ENCODE results near the gene AKR1C2.
"Not testable (repeated sequence)": the region's sequence is repeated elsewhere in the genome, so short reads cannot be mapped to it uniquely, and the experiment has no call there.

The AKR1C2 gene

GRCh38 chr10:4984971-4985594 lies 18.6 kb downstream of the AKR1C2 start:
- no peak for DNase-seq

DNA sequence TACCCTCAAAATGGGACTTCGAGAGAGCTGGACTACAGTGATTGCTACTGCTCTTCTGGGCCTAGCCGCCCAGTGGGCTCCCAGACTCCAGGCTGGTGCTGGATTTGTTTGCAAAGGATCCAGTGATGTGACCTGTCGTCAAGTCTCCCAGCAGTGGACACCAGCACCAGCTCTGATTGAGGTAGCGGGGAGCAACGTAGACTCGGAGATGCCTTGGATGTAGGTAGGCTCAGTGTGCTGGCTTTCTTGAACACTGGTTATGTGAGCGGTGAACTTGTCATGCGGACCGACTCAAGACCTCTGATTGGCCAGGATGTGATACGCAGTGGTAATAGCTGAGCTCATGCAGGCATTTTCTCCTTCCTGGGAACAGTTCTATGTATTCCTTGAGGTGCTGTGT lies 19.4 kb downstream of the AKR1C2 start:
- no peak for DNase-seq

- DNase-seq, result no peak
Observed at GRCh38 chr10:4983615-4984216, 19.9 kb downstream of the AKR1C2 start.

DNA sequence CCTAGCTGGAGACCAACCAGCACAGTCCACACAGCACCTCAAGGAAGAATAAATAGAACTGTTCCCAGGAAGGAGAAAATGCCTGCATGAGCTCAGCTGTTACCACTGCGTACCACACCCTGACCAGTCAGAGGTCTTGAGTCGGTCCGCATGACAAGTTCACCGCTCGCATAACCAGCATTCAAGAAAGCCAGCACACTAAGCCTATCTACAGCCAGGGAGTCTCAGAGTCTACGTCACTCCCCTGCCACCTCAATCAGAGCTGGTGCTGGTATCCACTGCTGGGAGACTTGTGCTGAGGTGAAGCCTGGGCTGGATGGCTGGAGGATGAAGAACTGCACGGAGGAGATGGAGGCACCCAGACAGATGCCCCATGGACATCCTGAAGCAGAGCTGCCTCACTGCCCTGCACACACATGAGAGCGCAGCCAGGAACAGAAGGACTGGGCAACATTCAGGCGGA lies 20.9 kb downstream of the AKR1C2 start:
- no peak for DNase-seq

DNA sequence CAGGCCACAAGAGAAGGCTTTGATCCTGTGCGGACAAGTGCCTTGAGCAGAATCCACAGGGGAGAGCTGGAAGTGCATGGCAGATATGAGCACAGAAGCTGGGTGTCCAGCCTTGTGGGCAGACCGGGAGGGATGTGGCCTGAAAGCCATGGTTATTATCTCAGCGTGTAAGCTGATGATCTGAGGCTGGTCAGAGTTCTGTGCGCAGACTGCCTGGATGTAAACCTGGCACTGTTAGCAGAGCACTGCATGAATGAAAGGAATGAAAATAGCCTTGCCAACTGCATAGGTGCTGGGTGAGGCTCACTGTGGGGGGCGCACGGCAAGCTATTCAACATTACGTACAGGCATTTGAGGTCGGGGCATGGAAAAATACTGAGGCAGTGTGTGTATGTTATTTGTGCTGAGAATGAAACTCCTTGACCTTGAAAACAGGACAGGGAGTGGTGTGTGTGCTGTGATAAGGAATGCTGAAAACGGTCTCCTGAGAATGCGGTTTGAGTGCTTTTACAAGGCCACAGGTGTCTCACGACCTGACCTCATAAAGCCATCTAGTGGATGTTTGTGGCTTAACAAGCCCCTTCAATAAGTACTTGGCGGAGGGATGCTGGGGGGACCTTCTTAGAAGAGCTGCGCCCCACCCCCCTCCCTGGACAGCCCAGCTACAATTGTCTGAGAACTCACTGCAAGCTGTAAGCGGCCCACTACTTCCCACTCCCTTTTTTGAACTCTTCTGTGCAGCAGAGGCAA lies 21.8 kb downstream of the AKR1C2 start:
- DNase-seq, result no peak

- DNase-seq, result no peak
Observed at GRCh38 chr10:4980793-4981192, 22.9 kb downstream of the AKR1C2 start.

DNA sequence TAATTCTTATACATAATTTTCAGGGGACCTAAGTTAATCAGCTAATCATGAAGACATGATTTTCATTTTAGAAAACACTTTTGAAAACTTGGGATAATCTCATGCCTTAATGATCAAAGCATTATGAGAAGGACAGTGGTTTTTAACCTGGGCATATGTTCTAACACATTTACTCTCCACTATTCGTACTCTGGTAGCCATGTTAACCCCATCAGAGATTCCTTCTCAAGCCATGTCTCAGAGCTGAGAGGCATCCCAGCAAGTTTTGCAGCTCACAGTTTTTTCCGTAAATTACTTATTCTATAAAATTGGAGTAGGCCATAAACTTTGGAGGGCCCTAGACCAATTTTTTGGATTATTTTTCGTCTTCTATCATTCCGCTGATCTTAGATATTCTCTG lies 24.8 kb downstream of the AKR1C2 start:
- no peak for DNase-seq

- no peak for DNase-seq
Observed at GRCh38 chr10:4977025-4977424, 26.6 kb downstream of the AKR1C2 start.

DNA sequence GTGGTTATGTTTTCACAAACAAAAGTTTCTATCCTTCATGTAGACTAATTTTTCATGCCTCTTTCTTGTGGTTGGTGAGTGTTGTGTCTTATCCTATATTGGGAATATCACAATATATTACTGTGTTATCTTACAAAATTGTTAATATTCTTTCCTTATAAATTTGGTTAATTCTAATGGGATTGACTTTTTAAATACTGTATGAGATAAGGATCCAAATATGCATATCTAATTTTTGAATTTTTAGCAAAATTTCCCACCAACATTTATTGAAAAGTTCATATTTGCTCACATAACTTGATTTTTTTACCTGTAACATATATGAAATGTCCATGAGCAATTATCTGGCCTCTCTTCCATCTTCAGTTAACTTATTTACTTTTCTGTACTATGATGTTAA lies 29.3 kb downstream of the AKR1C2 start:
- not testable (repeated sequence) for DNase-seq

- DNase-seq, result not testable (repeated sequence)
Observed at GRCh38 chr10:4973294-4973693, 30.4 kb downstream of the AKR1C2 start.

GRCh38 chr10:4972369-4973142 lies 31.1 kb downstream of the AKR1C2 start:
- not testable (repeated sequence) for DNase-seq

DNA sequence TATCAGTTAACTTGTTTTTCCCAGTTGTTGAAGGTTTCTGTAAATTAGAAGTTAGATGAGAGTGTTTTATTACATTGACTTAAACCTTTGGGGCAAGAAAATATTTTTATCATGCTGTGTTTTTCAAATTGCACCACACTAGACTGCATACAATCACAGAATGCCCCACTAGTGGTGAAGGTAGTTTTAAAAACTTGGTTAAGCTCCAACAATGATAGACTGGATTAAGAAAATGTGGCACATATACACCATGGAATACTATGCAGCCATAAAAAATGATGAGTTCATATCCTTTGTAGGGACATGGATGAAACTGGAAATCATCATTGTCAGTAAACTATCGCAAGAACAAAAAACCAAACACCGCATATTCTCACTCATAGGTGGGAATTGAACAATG lies 33.3 kb downstream of the AKR1C2 start:
- not testable (repeated sequence) for DNase-seq

- DNase-seq, result not testable (repeated sequence)
Observed at GRCh38 chr10:4969289-4969688, 34.4 kb downstream of the AKR1C2 start.

DNA sequence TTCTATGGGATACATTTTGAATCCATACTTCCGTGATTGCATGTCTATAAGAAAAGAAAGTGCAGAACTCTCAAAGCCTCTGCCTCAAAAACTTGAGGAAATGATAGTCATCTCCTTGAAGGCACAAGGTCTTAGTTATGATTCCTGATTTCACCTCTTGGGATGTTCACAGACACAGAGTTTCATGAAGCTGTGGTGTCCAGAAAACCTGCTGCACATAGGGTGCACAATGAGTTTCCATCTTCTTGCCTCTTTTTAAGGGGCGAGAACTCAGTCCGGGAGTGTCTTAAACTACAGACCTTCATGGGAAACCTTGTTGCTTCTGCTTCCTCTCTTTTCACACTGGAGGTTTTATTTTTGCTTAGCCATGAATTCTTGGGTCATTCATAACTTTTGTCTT lies 36.5 kb downstream of the AKR1C2 start:
- DNase-seq, result not testable (repeated sequence)

DNA sequence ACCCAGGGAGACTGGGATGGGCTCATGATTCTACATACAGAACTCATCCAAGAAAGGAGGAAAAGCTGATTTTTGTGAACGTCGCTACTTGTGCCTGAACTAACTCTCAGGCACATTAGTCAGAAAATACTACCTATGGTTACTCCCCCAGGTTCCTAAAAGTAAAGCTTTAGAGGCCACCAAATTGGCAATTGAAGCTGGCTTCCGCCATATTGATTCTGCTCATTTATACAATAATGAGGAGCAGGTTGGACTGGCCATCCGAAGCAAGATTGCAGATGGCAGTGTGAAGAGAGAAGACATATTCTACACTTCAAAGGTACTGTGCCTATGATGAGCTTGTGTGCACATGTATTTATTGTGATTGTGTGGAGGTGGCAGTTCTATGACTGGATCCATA lies 37.9 kb downstream of the AKR1C2 start:
- DNase-seq, result not testable (repeated sequence)

DNA sequence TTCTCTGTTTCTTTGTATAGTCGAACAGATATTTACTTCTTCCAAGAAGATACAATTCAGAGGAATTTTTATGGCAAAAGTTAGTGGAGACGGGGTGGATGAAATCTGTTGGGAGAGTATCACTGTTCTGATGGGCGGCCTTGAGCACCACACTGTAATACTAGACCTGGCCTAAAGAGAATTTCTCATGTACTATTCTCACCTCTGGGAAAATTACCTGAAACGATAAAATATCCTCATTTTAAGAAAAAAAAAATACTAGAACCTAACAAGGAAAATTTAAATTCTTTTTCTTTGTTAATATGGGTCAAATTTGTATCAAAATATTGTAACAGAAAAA lies 39.9 kb downstream of the AKR1C2 start:
- DNase-seq, result not testable (repeated sequence)

DNA sequence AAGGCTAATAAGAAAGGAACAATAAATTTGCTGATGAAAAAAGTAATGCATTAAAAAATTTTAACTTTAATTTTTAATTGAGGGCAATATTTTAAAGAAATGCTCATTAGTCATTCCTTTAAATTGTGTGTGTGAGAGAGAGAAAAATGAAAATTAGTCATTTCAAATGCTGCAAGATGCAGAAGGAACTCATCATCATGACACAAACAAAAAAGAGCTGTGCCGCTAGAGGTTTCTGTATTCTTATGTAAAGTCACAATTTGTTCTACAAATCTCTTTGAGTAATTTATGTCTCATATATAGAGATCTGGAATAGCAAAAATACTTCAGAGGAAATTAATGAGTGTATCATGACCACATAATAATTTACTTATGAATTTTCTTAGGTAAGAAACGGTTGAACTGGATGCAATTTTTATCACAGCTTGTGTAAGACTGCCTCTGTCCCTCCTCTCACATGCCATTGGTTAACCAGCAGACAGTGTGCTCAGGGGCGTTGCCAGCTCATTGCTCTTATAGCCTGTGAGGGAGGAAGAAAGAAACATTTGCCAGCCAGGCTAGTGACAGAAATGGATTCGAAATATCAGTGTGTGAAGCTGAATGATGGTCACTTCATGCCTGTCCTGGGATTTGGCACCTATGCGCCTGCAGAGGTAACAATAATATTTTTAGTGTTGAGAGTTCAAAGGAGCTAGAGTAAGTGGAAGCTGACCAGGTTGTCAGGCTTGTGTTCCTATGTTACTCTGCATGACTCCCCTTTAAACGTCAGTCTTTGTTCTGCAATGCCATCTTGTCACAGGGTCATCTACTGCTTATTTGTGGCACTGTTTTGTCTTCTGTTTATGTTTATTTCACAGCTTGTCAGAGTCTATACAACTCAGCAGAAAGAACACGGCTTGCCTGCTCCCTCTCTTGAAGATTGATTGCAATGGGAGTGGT lies 40.5 kb downstream of the AKR1C2 start, which contains the start of gene AKR1C1:
AKR1C1 (plus strand) TSS at position 540 of the 939 bp plus-strand sequence; CDS start at position 570, 30 bp downstream.
- not testable (repeated sequence) for DNase-seq

GRCh38 chr10:4962308-4962707 lies 41.3 kb downstream of the AKR1C2 start:
- DNase-seq, result not testable (repeated sequence)

DNA sequence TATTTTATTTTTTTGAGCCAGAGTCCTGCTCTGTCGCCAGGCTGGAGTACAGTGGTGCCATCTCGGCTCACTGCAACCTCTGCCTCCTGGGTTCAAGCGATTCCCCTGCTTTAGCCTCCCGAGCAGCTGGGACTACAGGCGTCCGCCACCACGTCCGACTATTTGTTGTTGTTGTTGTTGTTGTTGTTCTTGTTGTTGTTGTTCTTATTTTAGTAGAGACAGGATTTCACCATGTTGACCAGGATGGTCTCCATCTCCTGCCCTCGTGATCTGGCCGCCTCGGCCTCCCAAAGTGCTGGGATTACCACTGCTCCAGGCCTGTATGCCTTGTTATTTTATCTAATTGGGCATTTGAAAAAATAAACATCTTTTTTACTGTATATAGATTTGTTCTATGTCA lies 42.1 kb downstream of the AKR1C2 start:
- not testable (repeated sequence) for DNase-seq

DNA sequence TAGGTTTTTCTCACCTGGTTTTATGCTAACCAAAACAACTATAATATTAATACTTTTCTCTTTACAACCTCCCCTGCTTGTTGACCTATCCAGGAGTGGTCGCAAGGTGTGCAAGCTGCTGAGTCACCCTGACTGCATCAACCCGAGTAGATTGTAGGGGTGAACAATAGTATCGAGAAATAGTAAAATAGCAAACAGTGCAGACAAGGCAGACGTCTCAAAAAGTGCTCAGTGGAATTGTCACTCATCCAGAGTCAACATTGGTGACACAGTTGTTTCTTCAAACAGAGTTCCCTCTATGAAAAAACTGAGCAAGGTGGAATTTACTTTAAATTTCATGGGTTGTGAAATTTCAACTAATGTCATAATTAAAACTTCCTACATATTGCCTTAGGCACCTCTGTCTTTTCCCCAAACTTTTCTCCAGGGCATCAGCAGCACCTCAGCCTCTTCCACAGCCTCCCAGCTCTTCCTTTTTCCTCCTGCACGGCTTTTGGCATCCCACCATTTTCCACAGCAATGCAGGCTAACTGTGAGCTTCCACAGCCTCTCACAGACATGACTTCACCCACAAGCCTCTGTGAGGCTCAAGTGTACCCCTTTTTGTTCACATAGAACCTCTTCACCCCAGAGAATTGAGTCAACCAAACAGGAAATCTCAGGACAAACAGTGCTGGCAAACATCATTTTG lies 46.6 kb downstream of the AKR1C2 start:
- DNase-seq, result not testable (repeated sequence)

DNA sequence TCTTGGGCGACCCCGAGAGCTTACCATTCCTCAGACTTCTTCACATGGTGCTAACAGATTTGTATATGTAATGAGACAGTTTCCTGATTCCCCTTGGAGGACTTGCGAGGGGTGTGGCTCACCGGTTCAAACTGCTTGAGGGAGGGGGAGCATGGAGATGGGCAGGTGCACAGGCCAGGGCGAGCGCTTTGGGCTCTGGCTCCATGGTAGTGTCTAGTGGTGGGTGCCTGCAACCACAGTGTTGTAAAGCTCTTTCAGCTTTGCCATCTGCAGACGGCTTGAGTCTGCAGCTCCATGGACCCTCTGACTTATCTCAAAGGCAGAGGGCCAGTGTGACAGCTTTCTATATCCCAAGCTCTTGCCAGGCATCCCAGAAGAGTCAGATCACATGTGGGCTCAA lies 47.6 kb downstream of the AKR1C2 start:
- DNase-seq, result not testable (repeated sequence)

All from amniotic stem cell (primary cell).